ENCODE results near the gene FEM1A.
"Not testable (repeated sequence)": the region's sequence is repeated elsewhere in the genome, so short reads cannot be mapped to it uniquely, and the experiment has no call there.

FEM1A gene

DNA sequence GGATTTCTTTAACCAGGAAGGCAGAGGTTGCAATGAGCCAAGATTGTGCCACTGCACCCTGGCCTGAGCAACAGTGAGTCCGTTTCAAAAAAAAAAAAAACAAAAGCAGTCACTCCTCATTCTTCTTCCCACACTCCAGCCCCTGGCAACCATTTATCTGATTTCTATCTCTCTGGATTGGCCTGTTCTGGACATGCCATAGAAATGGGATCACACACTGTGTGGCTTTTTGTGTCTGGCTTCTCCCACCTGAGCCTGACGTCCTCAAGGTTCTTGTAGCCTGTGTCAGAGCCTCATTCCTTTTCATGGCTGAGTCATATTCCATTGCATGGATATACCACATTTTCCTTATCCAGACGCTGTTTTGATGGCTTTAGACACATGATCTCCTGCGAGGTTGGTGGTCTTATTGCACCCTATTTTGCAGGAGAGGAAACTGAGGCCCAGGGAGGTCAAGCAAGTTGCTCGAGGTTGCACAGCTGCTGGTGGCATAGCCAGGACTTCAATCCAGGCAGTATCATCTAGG, 15.8 kb upstream of the FEM1A start:
- no peak for DNase-seq

DNA sequence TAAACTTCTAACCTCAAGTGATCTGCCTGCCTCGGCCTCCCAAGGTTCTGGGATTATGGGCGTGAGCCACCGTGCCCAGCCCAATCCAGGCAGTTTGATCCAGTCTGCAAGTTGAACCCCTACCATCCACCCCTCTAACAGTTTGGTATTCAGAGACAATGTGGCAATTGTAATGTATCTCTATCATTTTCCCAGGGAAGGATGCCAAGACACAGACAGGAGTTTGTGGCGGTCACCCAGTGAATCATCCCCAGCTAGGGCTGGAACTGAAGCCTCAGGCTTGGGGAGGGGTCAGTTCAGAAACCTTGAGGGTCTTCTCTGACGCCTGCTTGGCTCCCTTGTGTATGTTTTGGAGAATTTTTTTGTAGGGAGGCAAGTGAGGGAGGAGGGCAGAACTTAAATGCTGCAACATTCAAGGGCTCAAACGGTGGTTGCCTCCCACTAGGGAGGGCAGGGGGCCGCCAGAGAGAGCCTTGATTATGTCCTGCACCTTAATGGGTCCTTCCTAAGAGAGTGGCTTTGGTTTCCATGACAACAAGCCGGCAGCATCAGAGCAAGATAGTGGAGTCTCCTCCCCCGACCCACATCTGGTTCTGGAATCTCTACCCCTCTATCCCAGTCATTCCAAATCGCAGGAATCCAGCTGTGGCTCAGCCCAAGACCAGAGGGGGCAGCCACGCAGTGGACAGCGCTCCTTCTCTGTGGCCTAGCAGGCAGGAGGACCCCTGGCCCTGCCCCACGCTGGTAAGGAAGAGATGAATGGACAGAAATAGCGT, 14.9 kb upstream of the FEM1A start:
- no peak for DNase-seq

DNA sequence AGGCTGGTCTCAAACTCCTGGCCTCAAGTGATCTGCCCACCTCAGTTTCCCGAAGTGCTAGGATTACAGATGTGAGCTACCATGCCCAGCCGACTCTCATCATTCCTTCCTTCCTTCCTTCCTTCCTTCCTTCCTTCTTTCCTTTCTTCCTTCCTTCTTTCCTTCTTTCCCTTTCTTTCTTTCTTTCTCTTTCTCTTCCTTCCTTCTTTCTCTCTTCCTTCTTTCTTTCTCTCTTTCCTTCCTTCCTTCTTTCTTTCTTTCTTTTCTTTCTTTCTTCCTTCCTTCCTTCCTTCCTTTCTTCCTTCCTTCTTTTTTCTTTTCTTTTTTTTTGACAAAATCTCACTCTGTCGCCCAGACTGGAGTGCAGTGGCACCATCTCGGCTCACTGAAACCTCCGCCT, 13.4 kb upstream of the FEM1A start:
- not testable (repeated sequence) for DNase-seq

DNA sequence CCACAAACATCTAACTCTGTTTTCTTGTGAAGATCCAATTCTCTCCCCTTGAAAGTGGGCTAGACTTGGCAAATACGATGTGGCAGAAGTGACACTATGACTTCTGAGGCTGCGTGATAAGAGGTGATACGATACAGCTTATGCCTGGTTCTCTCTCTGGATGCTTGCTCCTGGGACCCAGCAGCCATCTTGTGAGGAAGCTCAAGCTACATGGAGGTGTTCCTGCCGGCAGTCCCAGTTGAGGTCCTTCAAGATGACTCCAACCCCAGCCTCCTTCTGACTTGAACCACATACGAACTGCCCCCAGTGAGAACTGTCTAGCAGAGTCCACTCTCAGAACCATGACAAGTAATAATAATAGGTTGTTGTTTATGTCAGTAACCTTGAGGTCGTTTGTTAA, 10.7 kb upstream of the FEM1A start:
- no peak for DNase-seq

DNA sequence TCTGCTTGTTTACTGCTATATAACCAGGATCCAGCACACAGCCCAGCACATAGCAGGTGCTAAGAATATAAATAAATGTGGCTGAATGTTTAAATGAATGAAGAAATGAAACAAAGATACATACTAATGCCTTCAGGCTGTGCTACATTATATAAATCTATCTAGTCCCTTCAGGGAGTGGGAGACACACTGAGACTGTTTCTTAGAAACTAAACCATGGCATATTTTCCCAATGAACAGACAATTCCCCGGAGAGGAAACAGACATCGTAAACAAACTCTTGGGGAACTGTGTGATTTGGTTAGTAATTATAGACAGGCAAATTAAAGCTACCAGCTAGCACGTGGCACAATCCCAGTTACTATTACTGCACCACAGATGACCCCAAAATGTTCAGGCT, 9.7 kb upstream of the FEM1A start:
- DNase-seq, result no peak

DNA sequence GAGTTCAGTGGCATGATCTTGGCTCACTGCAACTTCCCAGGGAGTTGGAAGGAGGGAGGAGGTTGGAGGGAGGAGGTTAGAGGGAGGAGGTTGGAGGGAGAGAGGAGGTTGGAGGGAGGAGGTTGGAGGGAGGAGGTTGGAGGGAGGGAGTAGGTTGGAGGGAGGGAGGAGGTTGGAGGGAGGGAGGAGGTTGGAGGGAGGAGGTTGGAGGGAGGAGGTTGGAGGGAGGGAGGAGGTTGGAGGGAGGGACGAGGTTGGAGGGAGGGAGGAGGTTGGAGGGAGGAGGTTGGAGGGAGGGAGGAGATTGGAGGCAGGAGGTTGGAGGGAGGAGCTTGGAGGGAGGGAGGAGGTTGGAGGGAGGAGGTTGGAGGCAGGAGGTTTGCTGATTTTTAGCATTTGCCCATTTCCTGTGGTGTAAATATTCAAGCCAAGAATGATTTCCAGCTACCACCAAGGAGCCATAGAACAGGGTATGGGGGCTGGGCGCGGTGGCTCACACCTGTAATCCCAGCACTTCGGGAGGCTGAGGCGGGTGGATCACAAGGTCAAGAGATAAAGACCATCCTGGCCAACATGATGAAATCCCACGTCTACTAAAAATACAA, 5.0 kb upstream of the FEM1A start:
- not testable (repeated sequence) for DNase-seq

DNA sequence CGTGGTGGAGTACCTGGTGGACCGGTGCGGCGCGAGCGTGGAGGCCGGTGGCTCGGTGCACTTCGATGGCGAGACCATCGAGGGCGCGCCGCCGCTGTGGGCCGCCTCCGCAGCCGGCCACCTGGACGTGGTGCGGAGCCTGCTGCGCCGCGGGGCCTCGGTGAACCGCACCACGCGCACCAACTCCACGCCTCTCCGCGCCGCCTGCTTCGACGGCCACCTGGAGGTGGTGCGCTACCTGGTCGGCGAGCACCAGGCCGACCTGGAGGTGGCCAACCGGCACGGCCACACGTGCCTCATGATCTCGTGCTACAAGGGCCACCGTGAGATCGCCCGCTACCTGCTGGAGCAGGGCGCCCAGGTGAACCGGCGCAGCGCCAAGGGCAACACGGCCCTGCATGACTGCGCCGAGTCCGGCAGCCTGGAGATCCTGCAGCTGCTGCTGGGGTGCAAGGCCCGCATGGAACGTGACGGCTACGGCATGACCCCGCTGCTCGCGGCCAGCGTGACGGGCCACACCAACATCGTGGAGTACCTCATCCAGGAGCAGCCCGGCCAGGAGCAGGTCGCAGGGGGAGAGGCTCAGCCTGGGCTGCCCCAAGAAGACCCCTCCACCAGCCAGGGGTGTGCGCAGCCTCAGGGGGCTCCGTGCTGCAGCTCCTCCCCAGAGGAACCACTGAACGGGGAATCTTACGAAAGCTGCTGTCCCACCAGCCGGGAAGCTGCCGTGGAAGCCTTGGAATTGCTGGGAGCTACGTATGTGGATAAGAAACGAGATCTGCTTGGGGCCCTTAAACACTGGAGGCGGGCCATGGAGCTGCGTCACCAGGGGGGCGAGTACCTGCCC, 708 bp downstream of the FEM1A start:
- not testable (repeated sequence) for DNase-seq

DNA sequence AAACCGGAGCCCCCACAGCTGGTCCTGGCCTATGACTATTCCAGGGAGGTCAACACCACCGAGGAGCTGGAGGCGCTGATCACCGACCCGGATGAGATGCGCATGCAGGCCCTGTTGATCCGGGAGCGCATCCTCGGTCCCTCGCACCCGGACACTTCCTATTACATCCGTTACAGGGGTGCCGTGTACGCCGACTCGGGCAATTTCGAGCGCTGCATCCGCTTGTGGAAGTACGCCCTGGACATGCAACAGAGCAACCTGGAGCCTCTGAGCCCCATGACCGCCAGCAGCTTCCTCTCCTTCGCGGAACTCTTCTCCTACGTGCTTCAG, 1.3 kb downstream of the FEM1A start:
- DNase-seq, result not testable (repeated sequence)

DNA sequence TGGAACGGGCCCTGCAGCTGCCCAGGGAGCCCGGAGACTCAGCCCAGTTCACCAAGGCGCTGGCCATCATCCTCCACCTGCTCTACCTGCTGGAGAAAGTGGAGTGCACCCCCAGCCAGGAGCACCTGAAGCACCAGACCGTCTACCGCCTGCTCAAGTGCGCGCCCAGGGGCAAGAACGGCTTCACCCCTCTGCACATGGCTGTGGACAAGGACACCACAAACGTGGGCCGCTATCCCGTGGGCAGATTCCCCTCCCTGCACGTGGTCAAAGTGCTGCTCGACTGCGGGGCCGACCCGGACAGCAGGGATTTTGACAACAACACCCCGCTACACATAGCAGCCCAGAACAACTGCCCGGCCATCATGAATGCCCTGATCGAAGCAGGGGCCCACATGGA, 1.7 kb downstream of the FEM1A start:
- DNase-seq, result not testable (repeated sequence)

DNA sequence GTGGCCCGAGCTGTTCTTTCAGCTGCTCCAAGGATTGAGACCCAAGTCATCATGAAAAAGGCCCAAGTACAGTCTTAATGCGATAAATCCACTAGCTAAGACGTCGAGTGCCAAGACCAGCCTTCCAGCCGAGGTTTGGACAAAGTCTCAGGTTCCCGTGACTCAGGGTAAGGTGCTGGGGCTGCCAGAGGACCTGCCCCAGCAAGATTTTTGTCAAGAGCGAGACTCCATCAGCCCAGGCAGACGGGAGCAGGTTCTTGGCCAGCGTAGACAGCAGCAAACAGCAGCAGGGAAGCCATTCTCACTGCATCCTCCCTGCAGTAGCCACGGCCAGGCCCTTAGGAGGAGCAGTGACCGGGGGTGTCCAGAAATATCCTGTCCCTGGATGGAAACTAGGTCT, 3.4 kb downstream of the FEM1A start:
- no peak for DNase-seq

DNA sequence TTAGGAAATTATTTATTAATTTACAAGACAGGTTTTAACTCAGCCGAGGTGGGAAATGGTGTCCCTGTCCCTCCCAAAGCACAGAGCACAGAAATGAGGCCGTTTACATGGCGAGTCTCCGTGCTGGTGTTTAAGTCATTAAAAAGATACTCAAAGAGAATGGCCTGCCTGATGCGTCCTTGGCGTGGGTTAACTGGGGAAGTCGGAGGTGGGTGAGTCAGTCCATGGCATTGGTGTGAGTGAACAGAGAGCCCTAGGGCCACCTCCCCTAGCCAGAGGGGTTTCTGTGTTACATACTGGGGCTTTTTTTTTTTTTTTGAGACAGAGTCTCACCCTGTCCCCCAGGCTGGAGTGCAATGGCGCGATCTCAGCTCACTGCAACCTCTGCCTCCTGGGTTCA, 3.9 kb downstream of the FEM1A start:
- no peak for DNase-seq

DNA sequence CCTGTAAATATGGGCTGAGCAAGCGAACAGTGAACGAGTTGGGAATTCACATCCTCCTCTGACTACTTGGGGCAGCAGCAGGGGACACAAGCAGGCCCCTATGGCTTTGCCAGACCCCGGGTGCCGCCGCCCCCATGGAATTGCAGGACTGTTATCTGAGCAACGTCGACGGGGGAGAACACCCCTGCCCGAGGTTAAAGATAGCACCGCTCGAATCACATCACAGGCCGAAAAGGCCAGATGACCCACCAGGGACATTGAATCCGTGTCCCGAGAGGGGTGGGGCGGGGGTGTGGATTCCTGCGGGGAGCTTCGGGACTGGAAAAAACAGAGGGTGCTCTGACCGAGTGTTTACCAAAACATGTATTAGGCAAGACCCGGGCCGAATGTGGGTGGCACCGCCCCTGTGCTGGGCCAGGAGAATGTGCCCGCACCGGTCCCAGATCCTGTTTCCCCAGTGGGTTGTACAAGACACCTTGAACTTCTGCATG, 9.1 kb downstream of the FEM1A start:
- DNase-seq, result no peak

DNA sequence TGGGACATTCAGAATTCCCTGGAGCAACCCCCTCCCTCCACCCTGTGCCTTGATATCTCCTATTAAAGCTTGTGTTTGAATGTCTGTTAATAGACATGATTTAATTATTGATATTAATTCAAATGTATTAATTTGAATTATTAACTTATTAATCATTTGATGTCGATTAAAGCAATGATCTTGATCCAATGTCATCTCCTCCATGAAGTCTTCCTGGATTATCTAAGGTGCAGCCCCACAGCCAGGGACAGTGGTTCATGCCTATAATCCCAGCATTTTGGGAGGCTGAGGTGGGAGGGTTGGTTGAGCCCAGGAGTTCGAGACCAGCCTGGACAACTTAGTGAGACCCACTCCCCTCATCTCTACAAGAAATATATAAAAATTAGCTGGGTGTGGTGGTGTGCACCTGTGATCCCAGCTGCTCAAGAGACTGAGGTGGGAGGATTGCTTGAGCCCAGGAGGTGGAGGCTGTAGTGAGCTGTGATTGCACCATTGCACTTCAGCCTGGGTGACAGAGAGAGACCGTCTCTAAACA, 9.6 kb downstream of the FEM1A start:
- DNase-seq, result no peak

DNA sequence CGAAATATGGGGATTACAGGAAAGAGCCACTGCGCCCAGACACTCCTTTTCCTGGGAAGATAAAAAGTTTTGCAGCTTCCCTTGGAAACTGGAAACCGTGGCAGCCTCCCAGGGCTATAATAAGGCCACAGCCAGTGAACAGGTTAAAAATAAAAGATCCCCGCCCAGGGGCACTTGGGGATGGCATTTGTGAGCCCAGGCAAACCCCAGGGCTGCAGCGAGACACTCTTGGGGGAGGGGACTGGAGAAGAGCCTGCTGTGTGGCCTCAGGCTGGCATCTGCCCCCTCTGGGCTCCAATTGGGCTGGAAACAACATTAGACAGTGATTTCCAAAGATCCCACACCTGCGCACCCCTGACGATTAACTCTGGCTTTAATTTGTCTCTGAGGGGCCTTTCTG, 11.2 kb downstream of the FEM1A start:
- DNase-seq, result no peak

DNA sequence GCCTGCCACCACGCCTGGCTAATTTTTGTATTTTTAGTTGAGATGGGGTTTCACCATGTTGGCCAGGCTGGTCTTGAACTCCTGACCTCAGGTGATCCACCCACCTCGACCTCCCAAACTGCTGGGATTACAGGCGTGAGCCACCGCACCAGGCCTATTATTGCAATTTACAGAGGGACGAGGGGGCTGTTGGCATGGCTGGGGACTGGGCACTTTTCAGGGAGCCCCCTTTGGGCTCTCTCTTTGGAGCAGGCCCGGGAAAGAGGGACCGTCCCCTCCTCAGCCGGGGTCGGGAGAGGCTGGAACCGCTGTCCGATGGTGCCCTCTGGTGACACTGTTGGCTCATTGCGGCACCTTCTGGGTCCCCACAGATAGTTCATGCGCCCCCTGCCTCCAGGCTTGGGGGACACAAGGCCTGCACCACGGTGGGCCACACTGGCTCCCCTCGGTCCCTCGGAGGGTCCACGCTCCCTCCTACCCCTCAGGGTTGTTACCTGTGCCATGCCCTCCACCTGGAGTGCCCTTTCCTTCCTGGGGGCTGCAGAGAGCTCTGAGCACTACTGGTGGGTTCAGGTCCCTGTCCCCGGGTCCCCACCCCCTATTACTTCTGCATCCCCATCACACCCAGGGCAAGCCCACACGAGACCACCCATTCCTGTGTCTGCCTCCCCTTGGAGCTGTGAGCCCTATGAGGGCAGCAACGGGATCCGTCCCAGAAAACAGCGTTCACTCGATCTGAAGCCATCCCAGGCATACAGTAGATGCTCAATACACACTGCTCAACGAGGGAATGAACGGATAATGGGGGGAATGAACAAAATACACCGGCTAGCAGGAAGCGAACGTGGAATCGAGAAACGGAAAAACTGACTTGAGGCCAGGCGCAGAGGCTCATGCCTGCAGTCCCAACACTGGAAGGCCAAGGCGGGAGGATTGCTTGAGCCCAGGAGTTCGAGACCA, 12.5 kb downstream of the FEM1A start:
- DNase-seq, result peak; percentile 61

DNA sequence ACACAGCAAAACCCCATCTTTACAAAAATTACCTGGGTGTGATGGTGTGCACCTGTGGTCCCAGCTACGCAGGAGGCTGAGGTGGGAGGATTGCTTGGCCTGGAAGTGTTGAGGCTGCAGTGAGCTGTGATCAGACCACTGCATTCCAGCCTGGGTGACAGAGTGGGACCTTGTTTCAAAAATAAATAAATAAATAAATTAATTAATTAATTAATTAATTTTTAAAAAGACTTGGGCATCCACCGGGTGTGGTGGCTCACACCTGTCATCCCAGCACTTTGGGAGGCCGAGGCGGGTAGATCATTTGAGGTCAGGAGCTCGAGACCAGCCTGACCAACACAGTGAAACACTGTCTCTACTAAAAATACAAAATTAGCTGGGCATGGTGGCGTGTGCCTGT, 13.6 kb downstream of the FEM1A start:
- DNase-seq, result not testable (repeated sequence)

DNA sequence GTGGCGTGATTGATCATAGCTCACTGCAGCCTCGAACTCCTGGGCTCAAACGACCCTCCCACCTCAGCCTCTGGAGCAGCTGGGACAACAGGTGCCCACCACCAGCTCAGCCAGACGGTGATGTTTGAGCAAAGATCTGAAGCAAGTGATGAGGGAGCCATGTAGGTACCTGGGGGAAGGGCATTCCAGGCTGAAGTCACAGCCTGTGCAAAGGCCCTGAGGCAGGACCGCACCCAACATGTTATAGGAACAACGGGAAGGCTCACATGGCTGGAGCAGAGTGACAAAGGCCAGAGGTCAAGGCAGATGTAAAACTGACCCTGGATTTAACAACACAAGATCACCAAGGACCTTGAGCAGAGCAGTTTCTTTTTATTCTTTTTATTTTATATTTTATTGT, 14.8 kb downstream of the FEM1A start:
- DNase-seq, result no peak

DNA sequence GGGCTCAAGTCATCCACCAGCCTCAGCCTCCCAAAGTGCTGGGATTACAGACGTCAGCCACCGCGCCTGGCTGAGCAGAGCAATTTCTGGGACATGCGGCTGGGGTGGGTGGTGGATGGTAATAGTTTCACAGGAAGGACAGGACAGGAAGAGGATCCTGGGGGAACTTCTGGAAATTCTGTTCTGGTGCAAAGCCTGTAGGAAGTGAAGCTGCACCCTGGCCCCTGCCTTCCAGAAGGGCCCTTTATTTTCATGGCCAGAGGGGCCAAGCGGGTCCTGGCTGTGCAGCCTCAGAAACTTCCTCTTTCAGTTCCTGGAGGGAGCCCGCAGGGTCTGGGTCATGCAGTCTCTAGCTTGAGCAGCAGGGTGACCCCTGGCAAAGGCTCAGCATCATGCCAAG, 15.7 kb downstream of the FEM1A start:
- DNase-seq, result no peak

DNA sequence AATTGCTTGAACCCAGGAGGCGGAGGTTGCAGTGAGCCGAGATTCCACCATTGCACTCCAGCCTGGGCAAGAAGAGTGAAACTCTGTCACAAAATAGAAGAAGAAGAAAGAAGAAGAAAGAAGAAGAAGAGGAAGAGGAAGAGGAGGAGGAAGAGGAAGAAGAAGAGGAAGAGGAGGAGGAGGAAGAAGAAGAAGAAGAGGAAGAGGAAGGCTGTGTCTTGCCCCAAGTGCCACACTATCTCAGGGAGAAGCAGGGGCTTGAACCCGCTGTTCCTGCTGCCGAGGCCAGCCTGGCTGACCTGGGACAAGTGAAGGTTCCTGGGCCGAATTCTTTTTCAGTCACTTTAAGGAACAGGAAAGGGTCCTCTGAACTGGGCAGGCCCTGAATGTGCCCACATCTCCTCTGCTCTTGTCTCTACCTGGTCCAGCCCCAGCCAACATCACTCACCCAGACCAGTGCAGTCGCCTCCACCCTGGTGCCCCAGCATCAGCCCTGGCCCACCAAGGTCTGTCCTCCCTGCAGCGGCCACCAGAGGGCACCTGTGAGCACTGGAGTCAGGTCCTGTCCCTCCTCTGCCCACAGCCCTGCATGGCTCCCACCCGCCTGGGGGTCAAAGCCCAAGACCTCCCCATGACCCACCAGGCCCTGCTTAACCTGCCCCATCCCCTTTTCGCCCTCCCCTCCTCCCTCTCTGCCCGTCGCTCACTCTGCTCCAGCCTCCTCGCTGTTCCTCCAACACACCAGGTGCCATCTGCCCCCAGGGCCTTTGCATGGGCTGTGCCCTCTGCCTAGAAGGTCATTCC, 20.0 kb downstream of the FEM1A start:
- peak; percentile 90 for DNase-seq

DNA sequence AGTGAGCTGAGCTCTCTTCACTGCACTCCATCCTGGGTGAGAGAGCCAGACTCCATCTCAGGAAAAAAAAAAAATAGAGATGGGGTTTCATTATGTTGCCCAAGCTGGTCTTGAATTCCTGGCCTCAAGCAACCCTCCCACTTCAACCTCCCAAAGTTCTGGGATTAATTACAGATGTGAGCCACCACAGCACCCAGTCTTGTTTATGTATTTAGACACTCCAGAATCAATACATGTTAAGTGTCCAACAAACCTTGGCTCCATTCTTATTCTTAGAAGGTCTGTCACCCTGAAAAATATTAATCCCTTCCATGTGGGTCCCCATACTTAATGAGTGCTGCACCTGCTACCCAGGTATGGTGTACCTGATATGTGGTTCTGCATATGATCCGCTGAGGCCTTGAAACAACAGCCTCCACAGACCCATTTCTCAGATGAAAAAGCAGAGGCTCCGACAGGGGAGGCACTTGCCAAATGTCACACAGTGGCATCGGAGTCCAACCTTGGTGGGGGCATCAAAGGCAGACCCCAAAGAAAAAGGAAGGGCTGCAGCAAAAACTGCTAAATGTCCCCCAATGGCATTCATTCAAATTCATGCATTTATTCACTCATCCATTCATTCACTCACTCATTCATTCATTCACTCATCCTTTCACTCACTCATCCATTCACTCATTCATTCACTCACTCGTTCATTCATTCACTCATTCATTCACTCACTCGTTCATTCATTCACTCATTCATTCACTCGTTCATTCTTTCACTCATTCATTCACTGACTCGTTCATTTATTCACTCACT, 23.3 kb downstream of the FEM1A start:
- DNase-seq, result no peak

Data from activated gamma-delta T cell treated with Interleukin-2 at 50 U/mL for 16 hours (primary cell).